Uterus (tissue), 4 donors: ENCODE measurements around the gene MRPL48. TPM values are rescaled to one million over a fixed set of nuclear protein-coding genes. Genes with fewer than 3 reads are reported as not detected.

Experiments used
- DNase-seq, 2 donors: peaks; one replicate each; pipeline ENCODE4 v3.0.0-alpha.2; 2019 to 2020
- H3K27ac ChIP-seq, 2 donors: fragments of 200-600 bp; sonication (generic); 1 replicate in 1 of 2; 2 replicates in 1 of 2; pipeline ENCODE4 v1.5.1; 2016 to 2018
- H3K27me3 ChIP-seq, 2 donors: fragments of 200-600 bp; sonication (generic); one replicate each; pipeline ENCODE4 v1.5.1; 2018 to 2019; ENCODE audit warnings: control low read depth in 1 of 2
- H3K36me3 ChIP-seq, 2 donors: fragments of 200-600 bp; sonication (generic); one replicate each; pipeline ENCODE4 v1.5.1; 2019; ENCODE audit warnings: control low read depth in 1 of 2
- H3K4me1 ChIP-seq, 2 donors: fragments of 200-600 bp; sonication (generic); one replicate each; pipeline ENCODE4 v1.5.1; 2018 to 2019; ENCODE audit warnings: control low read depth in 1 of 2
- H3K4me3 ChIP-seq, 2 donors: fragments of 200-600 bp; sonication (generic); 1 replicate in 1 of 2; 2 replicates in 1 of 2; pipeline ENCODE4 v1.5.1; 2018 to 2019; ENCODE audit warnings: mild to moderate bottlenecking in 1 of 2
- H3K9me3 ChIP-seq, 2 donors: fragments of 200-600 bp; sonication (generic); one replicate each; pipeline ENCODE4 v1.5.1; 2019; ENCODE audit warnings: control low read depth in 1 of 2
- CTCF ChIP-seq, 4 experiments: fragments of 200-600 bp in 2 of 4; fragments of 450-650 bp in 2 of 4; sonication (generic) in 2 of 4; IDR thresholded peaks; one replicate each; pipeline ENCODE4 v1.5.1; 2016 to 2019; ENCODE audit warnings: antibody characterized with exemption in 4 of 4, mild to moderate bottlenecking in 2 of 4, moderate library complexity in 1 of 4
- POLR2A ChIP-seq, 2 donors: fragments of 450-650 bp; IDR thresholded peaks; one replicate each; pipeline ENCODE4 v1.6.1; 2016; ENCODE audit warnings: antibody characterized with exemption in 2 of 2, mild to moderate bottlenecking in 1 of 2, moderate library complexity in 1 of 2
- intact Hi-C: fragments of 100-400 bp; cut with DNase I; formaldehyde crosslinking; loops from one replicate; pipeline ENCODE4 v1.15.1; 2023; ENCODE audit warnings: low total_unique reads
- total RNA-seq, 4 donors: library from RNA; depleted of rRNA in 3 of 4; stranded (reverse); fragments of >200 nt in 3 of 4; gene quantifications; one replicate each; pipeline versions ENCODE4 v1.1.0 to v1.2.4, GENCODE V29; 2014 to 2023
- donor health status: DM: yes; HTN: yes; CAD: no.

The MRPL48 gene
- total RNA-seq, 4 donors from 2014 or later: 5.6 to 29.6 (median 11.9) TPM

GRCh38 chr11:73888244-73888643 lies 100.6 kb downstream of the MRPL48 start:
- intact Hi-C loops: no loop called here
- Histone ChIP-seq H3K27me3 (no peaks in the 10 kb centered on the region), H3K9me3 (no peaks in the 10 kb centered on the region)

GRCh38 chr11:73889019-73889418 lies 101.3 kb downstream of the MRPL48 start:
- no peak overlapping the region for H3K27ac ChIP-seq
- H3K4me1 ChIP-seq: no peaks in the 10 kb centered on the region
- no peak overlapping the region for H3K4me3 ChIP-seq
- no peaks in the 10 kb centered on the region for H3K9me3 ChIP-seq
- no peak for DNase-seq
- H3K27me3 ChIP-seq: no peaks in the 10 kb centered on the region
- intact Hi-C loops: no loop called here
- TF ChIP-seq CTCF (IDR thresholded peaks at IDR 0.05) (no peak), POLR2A (IDR thresholded peaks at IDR 0.05) (no peak)
- H3K36me3 ChIP-seq: no peaks in the 10 kb centered on the region

More at GRCh38 chr11:73888244-73888643, 100.6 kb downstream of the MRPL48 start:
- Histone ChIP-seq H3K27ac (no peak overlapping the region), H3K4me3 (no peak overlapping the region), H3K4me1 (no peaks in the 10 kb centered on the region), H3K36me3 (no peaks in the 10 kb centered on the region)
- no peak for DNase-seq
- no peak for TF ChIP-seq POLR2A (IDR thresholded peaks at IDR 0.05)

- no peak for DNase-seq
- TF ChIP-seq CTCF (IDR thresholded peaks at IDR 0.05) (no peak), POLR2A (IDR thresholded peaks at IDR 0.05) (no peak)
- H3K9me3 ChIP-seq: no peaks in the 10 kb centered on the region
- intact Hi-C loops: no loop called here
- H3K36me3 ChIP-seq: no peaks in the 10 kb centered on the region
- H3K4me1 ChIP-seq: no peaks in the 10 kb centered on the region
- no peak overlapping the region for H3K4me3 ChIP-seq
- H3K27me3 ChIP-seq: no peaks in the 10 kb centered on the region
- H3K27ac ChIP-seq: no peak overlapping the region
These were observed 101.9 kb downstream of the MRPL48 start for GRCh38 chr11:73889536-73889935.

GRCh38 chr11:73893041-73893440 lies 105.4 kb downstream of the MRPL48 start:
- no peaks in the 10 kb centered on the region for H3K36me3 ChIP-seq
- intact Hi-C loops: no loop called here

GRCh38 chr11:73894725-73895335 lies 107.2 kb downstream of the MRPL48 start:
- TF ChIP-seq CTCF (IDR thresholded peaks at IDR 0.05): no peak
- TF ChIP-seq POLR2A (IDR thresholded peaks at IDR 0.05): no peak
- no peaks in the 10 kb centered on the region for H3K36me3 ChIP-seq

More at GRCh38 chr11:73893041-73893440, 105.4 kb downstream of the MRPL48 start:
- H3K9me3 ChIP-seq: no peaks in the 10 kb centered on the region
- H3K4me1 ChIP-seq: no peaks in the 10 kb centered on the region
- H3K4me3 ChIP-seq: no peak overlapping the region
- no peak for TF ChIP-seq POLR2A (IDR thresholded peaks at IDR 0.05)
- TF ChIP-seq CTCF (IDR thresholded peaks at IDR 0.05): no peak
- H3K27ac ChIP-seq: no peak overlapping the region
- no peak for DNase-seq
- H3K27me3 ChIP-seq: no peaks in the 10 kb centered on the region

More at GRCh38 chr11:73894725-73895335, 107.2 kb downstream of the MRPL48 start:
- Histone ChIP-seq H3K27me3 (no peaks in the 10 kb centered on the region), H3K4me3 (no peak overlapping the region), H3K27ac (no peak overlapping the region), H3K9me3 (no peaks in the 10 kb centered on the region), H3K4me1 (no peaks in the 10 kb centered on the region)
- intact Hi-C loops: no loop called here
- no peak for DNase-seq
